PC-3 (cell line): ENCODE results near the gene MUC6. TPM values are rescaled to one million over a fixed set of nuclear protein-coding genes. Genes with fewer than 3 reads are reported as not detected.
A peak's percentile ranks its signal among the peaks of the same experiment; 100 is the strongest.

Source experiments
- ATAC-seq: fragments of 200-7000 bp; cut with Tn5 transposase; 2 replicates; pipeline ENCODE4 v1.9.1; 2020; ENCODE audit warnings: mild to moderate bottlenecking, moderate library complexity
- BruUV-seq: library from RNA; stranded (reverse); fragments of 400-500 nt; replicated peaks from 2 replicates; lab custom pipeline; 2021; lab: Mats Ljungman, UMichigan
- CTCF ChIA-PET: fragments of 300-600 bp; sonication (Branson Sonifier 250); formaldehyde crosslinking; loops from one replicate; lab custom pipeline; 2022; ENCODE audit warnings: antibody characterized with exemption; lab: Charles Lee
- POLR2A ChIA-PET: fragments of 300-600 bp; sonication (Branson Sonifier 250); formaldehyde crosslinking; loops from one replicate; lab custom pipeline; 2022; ENCODE audit warnings: antibody characterized with exemption; ENCODE audit not compliant: unreplicated experiment; lab: Charles Lee
- DNase-seq: peaks from one replicate; pipeline ENCODE4 v3.0.0-alpha.2; 2015
- H2AFZ ChIP-seq: fragments of 300-600 bp; sonication (generic); 2 replicates; pipeline ENCODE4 v1.6.0; 2016; ENCODE audit warnings: antibody characterized with exemption, low read length
- H3F3A ChIP-seq: fragments of 300-600 bp; sonication (generic); one replicate; pipeline ENCODE4 v1.6.0; 2017; ENCODE audit warnings: antibody characterized with exemption, low read length, control low read depth, mild to moderate bottlenecking; ENCODE audit not compliant: unreplicated experiment
- H3K27ac ChIP-seq: fragments of 300-600 bp; sonication (generic); 2 replicates; pipeline ENCODE4 v1.5.1; 2016; ENCODE audit warnings: mild to moderate bottlenecking, low read length
- H3K27me3 ChIP-seq: fragments of 300-600 bp; sonication (generic); 2 replicates; pipeline ENCODE4 v1.6.1; 2016; ENCODE audit warnings: low read length, mixed read lengths
- H3K36me3 ChIP-seq: fragments of 300-600 bp; sonication (generic); 2 replicates; pipeline ENCODE4 v1.6.1; 2016; ENCODE audit warnings: low read depth, mixed run types, low read length, mixed read lengths
- H3K4me1 ChIP-seq: fragments of 300-600 bp; sonication (generic); 2 replicates; pipeline ENCODE4 v1.5.1; 2016; ENCODE audit warnings: low read length; ENCODE audit not compliant: insufficient read depth
- H3K4me2 ChIP-seq: fragments of 300-600 bp; sonication (generic); 2 replicates; pipeline ENCODE4 v1.6.0; 2016; ENCODE audit warnings: low read length
- H3K4me3 ChIP-seq: fragments of 300-600 bp; sonication (generic); 2 replicates; pipeline ENCODE4 v1.5.1; 2016; ENCODE audit warnings: mild to moderate bottlenecking, low read length, mixed read lengths
- H3K79me2 ChIP-seq: fragments of 300-600 bp; sonication (generic); 2 replicates; pipeline ENCODE4 v1.6.1; 2017; ENCODE audit warnings: low read length, mixed read lengths
- H3K9ac ChIP-seq: fragments of 300-600 bp; sonication (generic); 2 replicates; pipeline ENCODE4 v1.6.0; 2016; ENCODE audit warnings: mild to moderate bottlenecking, low read length
- H3K9me2 ChIP-seq: fragments of 300-600 bp; sonication (generic); replicated peaks from 2 replicates; pipeline ENCODE4 v1.6.1; 2016; ENCODE audit warnings: mixed run types, low read length, mixed read lengths
- H3K9me3 ChIP-seq: fragments of 300-600 bp; sonication (generic); 2 replicates; pipeline ENCODE4 v1.6.1; 2016; ENCODE audit warnings: low read length, mixed read lengths
- H4K20me1 ChIP-seq: fragments of 300-600 bp; sonication (generic); 2 replicates; pipeline ENCODE4 v1.6.1; 2016; ENCODE audit warnings: low read length, mixed read lengths
- CTCF ChIP-seq: fragments of 300-600 bp; sonication (generic); conservative IDR thresholded peaks from 2 replicates; pipeline ENCODE4 v1.5.1; 2017; ENCODE audit warnings: antibody characterized with exemption, low read depth, mild to moderate bottlenecking, low read length
- EZH2 ChIP-seq: fragments of 300-600 bp; sonication (generic); IDR thresholded peaks from one replicate; pipeline ENCODE4 v1.6.1; 2017; ENCODE audit warnings: antibody characterized with exemption, mild to moderate bottlenecking, low read length; ENCODE audit not compliant: unreplicated experiment
- EZH2phosphoT487 ChIP-seq: fragments of 300-600 bp; sonication (generic); IDR thresholded peaks from 2 replicates; pipeline ENCODE4 v1.6.1; 2018; ENCODE audit warnings: mild to moderate bottlenecking, antibody characterized with exemption, low read length, borderline replicate concordance
- intact Hi-C: fragments of 100-400 bp; cut with micrococcal nuclease; formaldehyde crosslinking; loops from 2 replicates; pipeline ENCODE4 v1.9.0; 2023
- total RNA-seq: library from RNA; depleted of rRNA; stranded (reverse); fragments of >200 nt; gene quantifications from 2 replicates; pipeline ENCODE4 v1.2.3, GENCODE V29; 2014

Gene MUC6
- total RNA-seq, 1 experiment from 2014 or later, result 0.18 TPM

DNA sequence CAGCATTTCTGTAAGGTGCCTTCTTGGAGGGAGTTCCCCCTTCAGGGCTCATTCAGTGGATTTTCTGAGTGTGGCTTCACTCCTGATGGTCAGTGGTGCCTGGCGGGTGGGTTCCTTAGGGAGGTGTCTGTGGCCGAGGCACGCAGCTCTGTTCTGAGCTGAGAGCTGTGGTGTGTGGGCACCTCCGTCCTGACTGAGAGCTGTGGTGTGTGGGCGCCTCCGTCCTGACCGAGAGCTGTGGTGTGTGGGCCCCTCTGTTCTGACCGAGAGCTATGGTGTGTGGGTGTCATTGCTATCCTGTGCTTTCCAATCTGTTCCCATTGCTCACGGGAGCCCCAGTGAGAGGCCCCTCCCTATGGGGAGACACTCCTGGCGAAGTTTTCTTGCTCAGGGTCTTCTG is 39.8 kb downstream of the MUC6 start:
- no peaks in the 10 kb centered on the region for H3K79me2 ChIP-seq
- H3F3A ChIP-seq, result no peaks in the 10 kb centered on the region
- no peaks in the 10 kb centered on the region for H4K20me1 ChIP-seq
- H3K36me3 ChIP-seq, result peaks cover 3% of the 10 kb centered on the region; the same call in 1 of the 2 replicates
- no TSS peak for BruUV-seq
- DNase-seq (no peak), ATAC-seq (no peak)
- H3K27me3 ChIP-seq, result no peaks in the 10 kb centered on the region
- no peak overlapping the region for H3K27ac ChIP-seq
- CTCF ChIA-PET, result no interaction called here
- intact Hi-C loops, result no loop called here
- POLR2A ChIA-PET, result no interaction called here
- no peaks in the 10 kb centered on the region for H3K4me1 ChIP-seq
- H3K9me2 ChIP-seq, result no peaks in the 10 kb centered on the region
- no peak overlapping the region for H2AFZ ChIP-seq
- no peak for TF ChIP-seq CTCF
- no peak for TF ChIP-seq EZH2phosphoT487
- TF ChIP-seq EZH2, result no peak
- no peak overlapping the region for H3K9ac ChIP-seq
- H3K4me2 ChIP-seq, result no peak overlapping the region
- no peaks in the 10 kb centered on the region for H3K9me3 ChIP-seq
- H3K4me3 ChIP-seq, result no peak overlapping the region

GRCh38 chr11:995752-996420 is 40.6 kb downstream of the MUC6 start:
- H3K4me3 ChIP-seq, result no peak overlapping the region
- H3K27ac ChIP-seq, result no peak overlapping the region
- H3K9me3 ChIP-seq, result no peaks in the 10 kb centered on the region
- no peaks in the 10 kb centered on the region for H3K9me2 ChIP-seq
- H2AFZ ChIP-seq, result no peak overlapping the region
- no peak for DNase-seq
- H3K27me3 ChIP-seq, result no peaks in the 10 kb centered on the region
- no peaks in the 10 kb centered on the region for H4K20me1 ChIP-seq
- POLR2A ChIA-PET, result no interaction called here
- H3K4me2 ChIP-seq, result no peak overlapping the region
- H3K36me3 ChIP-seq, result peaks cover 3% of the 10 kb centered on the region; the same call in 1 of the 2 replicates
- ATAC-seq, result no peak
- no TSS peak for BruUV-seq
- CTCF ChIA-PET, result no interaction called here
- TF ChIP-seq EZH2phosphoT487 (no peak), EZH2 (no peak), CTCF (no peak)
- no peaks in the 10 kb centered on the region for H3K79me2 ChIP-seq
- intact Hi-C loops, result no loop called here
- H3K4me1 ChIP-seq, result no peaks in the 10 kb centered on the region
- H3F3A ChIP-seq, result no peaks in the 10 kb centered on the region
- H3K9ac ChIP-seq, result no peak overlapping the region

DNA sequence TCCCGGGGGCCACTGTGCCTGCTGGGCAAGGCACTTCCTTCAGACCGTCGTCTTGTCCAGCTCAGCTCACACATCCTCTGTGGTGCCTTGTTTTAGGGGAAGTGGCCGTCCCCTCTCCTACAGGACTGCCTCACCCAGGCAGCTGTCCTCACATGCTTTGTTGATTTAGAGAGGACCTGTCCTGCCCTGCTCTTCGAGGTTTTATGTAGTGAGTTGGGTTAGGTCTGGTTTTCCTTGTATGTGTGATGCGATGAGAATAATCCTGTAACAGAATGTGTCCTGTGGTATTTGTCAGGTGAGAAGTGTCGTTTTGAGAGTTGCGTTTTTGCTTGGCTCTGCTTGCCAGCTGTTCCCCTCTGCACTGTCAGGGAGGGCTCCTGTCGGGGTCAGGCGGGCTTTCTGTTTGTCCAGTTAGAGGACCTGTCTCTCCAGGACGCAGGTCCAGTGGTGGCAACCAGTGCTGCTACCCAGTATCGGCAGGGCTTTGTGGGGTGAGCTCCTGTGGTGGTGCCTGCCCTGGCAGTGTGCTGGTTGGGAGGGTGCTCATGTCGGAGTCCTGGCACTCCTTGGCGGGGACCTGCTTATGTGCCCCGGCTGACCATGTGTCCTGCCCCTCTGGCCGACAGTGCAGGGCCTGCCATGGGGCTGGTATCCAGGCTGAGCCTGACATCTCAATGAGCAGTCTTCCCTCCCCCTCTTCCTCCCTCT is 41.3 kb downstream of the MUC6 start:
- H3K27ac ChIP-seq, result no peak overlapping the region
- H3K4me3 ChIP-seq, result no peak overlapping the region
- POLR2A ChIA-PET, result no interaction called here
- H2AFZ ChIP-seq, result no peak overlapping the region
- no TSS peak for BruUV-seq
- intact Hi-C loops, result no loop called here
- ATAC-seq (peak; percentile 27; the same call in 1 of the 2 replicates), DNase-seq (no peak)
- CTCF ChIA-PET, result no interaction called here
- H3K4me2 ChIP-seq, result no peak overlapping the region
- H3K9me3 ChIP-seq, result no peaks in the 10 kb centered on the region
- TF ChIP-seq EZH2, result no peak
- TF ChIP-seq CTCF, result no peak
- H3K27me3 ChIP-seq, result no peaks in the 10 kb centered on the region
- H3K9ac ChIP-seq, result no peak overlapping the region
- no peaks in the 10 kb centered on the region; the same call in 1 of the 2 replicates for H3K36me3 ChIP-seq
- no peaks in the 10 kb centered on the region for H3K9me2 ChIP-seq
- H4K20me1 ChIP-seq, result no peaks in the 10 kb centered on the region
- no peaks in the 10 kb centered on the region for H3K4me1 ChIP-seq
- H3F3A ChIP-seq, result no peaks in the 10 kb centered on the region
- H3K79me2 ChIP-seq, result no peaks in the 10 kb centered on the region
